H1 (cell line): ENCODE data around the gene CRKL. TPM values are rescaled to one million over a fixed set of nuclear protein-coding genes. Genes with fewer than 3 reads are reported as not detected.

Experiments
- polyA plus RNA-seq, 7 experiments: library from polyadenylated mRNA; depleted of rRNA in 3 of 7; stranded (reverse) in 5 of 7; unstranded in 2 of 7; fragments of >200 nt in 5 of 7; fragments of 200-250 nt in 2 of 7; gene quantifications; 1 replicate in 5 of 7; 2 replicates in 1 of 7; 4 replicates in 1 of 7; pipeline versions ENCODE4 v1.2.1 to v1.2.3, GENCODE V29; 2011 to 2013; ENCODE audit warnings: missing spikeins in 2 of 7, mixed read lengths in 2 of 7
- total RNA-seq: library from RNA; stranded (reverse); fragmentation: NEBNext Ultra II Directional; extraction: Animal tissue kit (Norgen Biotek cat#: 25700); gene quantifications from 2 replicates; pipeline ENCODE4 v1.2.1, GENCODE V29; 2021

CRKL gene
- total and polyA plus RNA-seq, 2 of the 8 experiments (the other 6 are each of a cell fraction or from before 2014, with no cell fraction given), result 34.5 to 94.5 TPM

Other genes with a start within 250 kb of the CRKL start
- not detected in 2 replicates for gene SERPIND1, start 143.3 kb upstream of the CRKL start, total RNA-seq
- gene SERPIND1, start 143.3 kb upstream of the CRKL start, polyA plus RNA-seq (2011; rRNA removed), result not detected in 2 replicates
- 34.0 and 37.7 TPM in 2 replicates for gene PI4KA, start 58.6 kb upstream of the CRKL start, total RNA-seq
- gene PI4KA, start 58.6 kb upstream of the CRKL start, polyA plus RNA-seq (2011; rRNA removed), result 22.5 and 28.3 TPM in 2 replicates
- 11.2 and 15.0 TPM in 2 replicates for gene SNAP29, start 58.4 kb upstream of the CRKL start, total RNA-seq
- 7.1 and 11.8 TPM in 2 replicates for gene SNAP29, start 58.4 kb upstream of the CRKL start, polyA plus RNA-seq (2011; rRNA removed)
- gene AIFM3, start 49.8 kb downstream of the CRKL start, total RNA-seq, result 0.86 and 1.4 TPM in 2 replicates
- 1.4 and 2.1 TPM in 2 replicates for gene AIFM3, start 49.8 kb downstream of the CRKL start, polyA plus RNA-seq (2011; rRNA removed)
- gene LZTR1, start 64.9 kb downstream of the CRKL start, total RNA-seq, result 29.8 and 31.0 TPM in 2 replicates
- gene LZTR1, start 64.9 kb downstream of the CRKL start, polyA plus RNA-seq (2011; rRNA removed), result 22.3 and 32.4 TPM in 2 replicates
- gene THAP7, start 84.7 kb downstream of the CRKL start, total RNA-seq, result 16.2 and 16.9 TPM in 2 replicates
- 32.5 and 40.1 TPM in 2 replicates for gene THAP7, start 84.7 kb downstream of the CRKL start, polyA plus RNA-seq (2011; rRNA removed)
- not detected in 2 replicates for gene P2RX6, start 97.8 kb downstream of the CRKL start, total RNA-seq
- gene P2RX6, start 97.8 kb downstream of the CRKL start, polyA plus RNA-seq (2011; rRNA removed), result 0.09 and 0.16 TPM in 2 replicates
- 0.27 TPM in 1 of 2 replicates, not detected in the other for gene SLC7A4, start 115.2 kb downstream of the CRKL start, total RNA-seq
- gene SLC7A4, start 115.2 kb downstream of the CRKL start, polyA plus RNA-seq (2011; rRNA removed), result 0.88 and 0.92 TPM in 2 replicates
- not detected in 2 replicates for gene LRRC74B, start 128.5 kb downstream of the CRKL start, total RNA-seq
- gene LRRC74B, start 128.5 kb downstream of the CRKL start, polyA plus RNA-seq (2011; rRNA removed), result 0.03 TPM in 1 of 2 replicates, not detected in the other